Panc1 (cell line): ENCODE measurements around the gene ATP2A3. TPM values are rescaled to one million over a fixed set of nuclear protein-coding genes. Genes with fewer than 3 reads are reported as not detected.

Experiments used
- ATAC-seq: fragments of 200-7000 bp; cut with Tn5 transposase; 2 replicates; pipeline ENCODE4 v1.9.1; 2020; ENCODE audit warnings: mild to moderate bottlenecking, moderate library complexity
- BruUV-seq: library from RNA; stranded (reverse); fragments of 400-500 nt; replicated peaks from 2 replicates; lab custom pipeline; 2021; lab: Mats Ljungman, UMichigan
- CTCF ChIA-PET: fragments of 300-600 bp; sonication (Branson Sonifier 250); formaldehyde crosslinking; loops from one replicate; lab custom pipeline; 2022; ENCODE audit warnings: antibody characterized with exemption; lab: Charles Lee
- POLR2A ChIA-PET: fragments of 300-600 bp; sonication (Branson Sonifier 250); formaldehyde crosslinking; loops from one replicate; lab custom pipeline; 2022; ENCODE audit warnings: antibody characterized with exemption; lab: Charles Lee
- DNase-seq: peaks from one replicate; pipeline ENCODE4 v3.0.0-alpha.2; 2010; ENCODE audit warnings: low read depth, low spot score
- H3K27ac ChIP-seq: 2 replicates; pipeline ENCODE4 v1.5.1; 2011; ENCODE audit warnings: mild to moderate bottlenecking, low read length, inconsistent platforms
- H3K27me3 ChIP-seq: fragments of 200-500 bp; sonication (Bioruptor generic); 2 replicates; pipeline ENCODE4 v1.6.0; 2014; ENCODE audit warnings: low read length, inconsistent platforms; ENCODE audit not compliant: control insufficient read depth, insufficient read depth
- H3K36me3 ChIP-seq: fragments of 200-500 bp; sonication (Bioruptor generic); 2 replicates; pipeline ENCODE4 v1.5.1; 2014; ENCODE audit warnings: inconsistent platforms, mild to moderate bottlenecking, low read length, moderate library complexity; ENCODE audit not compliant: control insufficient read depth, insufficient read depth
- H3K4me1 ChIP-seq: 2 replicates; pipeline ENCODE4 v1.5.1; 2011; ENCODE audit warnings: inconsistent platforms, mild to moderate bottlenecking, low read length, moderate library complexity; ENCODE audit not compliant: control insufficient read depth, insufficient read depth
- H3K4me3 ChIP-seq, 2 experiments: 2 replicates each; pipeline ENCODE4 v1.5.1; 2011 to 2012; ENCODE audit warnings: low read depth in 2 of 2, low read length in 2 of 2, mild to moderate bottlenecking in 2 of 2, inconsistent platforms in 1 of 2, moderate library complexity in 1 of 2
- H3K9me3 ChIP-seq: fragments of 200-500 bp; sonication (Bioruptor generic); 2 replicates; pipeline ENCODE4 v1.5.1; 2014; ENCODE audit warnings: low read depth, mild to moderate bottlenecking, inconsistent platforms, low read length, moderate library complexity; ENCODE audit not compliant: control insufficient read depth, insufficient read depth
- POLR2AphosphoS5 ChIP-seq: IDR thresholded peaks from 2 replicates; pipeline ENCODE4 v1.6.1; 2012; ENCODE audit warnings: mild to moderate bottlenecking, low read depth, low read length, moderate library complexity
- SIN3A ChIP-seq: IDR thresholded peaks from 2 replicates; pipeline ENCODE4 v1.6.1; 2012; ENCODE audit warnings: low read depth, mild to moderate bottlenecking, low read length, moderate library complexity, borderline replicate concordance; ENCODE audit not compliant: insufficient read depth
- TCF7L2 ChIP-seq: IDR thresholded peaks from 2 replicates; pipeline ENCODE4 v1.6.1; 2011; ENCODE audit warnings: mild to moderate bottlenecking, low read depth, low read length, inconsistent platforms
- in situ Hi-C: cut with HindIII; loops from 2 replicates; pipeline ENCODE4 v1.10.0; 2016; ENCODE audit warnings: low sequenced_read_pairs, low pct_unique_long_range_greater_than_20kb
- intact Hi-C: fragments of 100-400 bp; cut with micrococcal nuclease; formaldehyde crosslinking; loops from one replicate; pipeline ENCODE4 v1.10.0; 2022; ENCODE audit not compliant: unreplicated experiment
- total RNA-seq: library from RNA; stranded (reverse); gene quantifications from one replicate; pipeline ENCODE4 v1.2.1, GENCODE V29; 2021; ENCODE audit not compliant: unreplicated experiment
- TF ChIP-seq, protein P1 (sequence below): fragments of 450-650 bp; IDR thresholded peaks from 2 replicates; pipeline ENCODE4 v1.5.1; 2017; ENCODE audit warnings: mild to moderate bottlenecking
- TF ChIP-seq, protein P2 (sequence below), 2 experiments: IDR thresholded peaks; 2 replicates each; pipeline ENCODE4 v1.6.1; 2011 to 2012; ENCODE audit warnings: low read depth in 2 of 2, control low read depth in 1 of 2, low read length in 1 of 2, mild to moderate bottlenecking in 1 of 2, moderate library complexity in 1 of 2; ENCODE audit not compliant: insufficient read depth in 1 of 2

The ATP2A3 gene
- total RNA-seq, 1 experiment from 2014 or later = 29.7 TPM

DNA sequence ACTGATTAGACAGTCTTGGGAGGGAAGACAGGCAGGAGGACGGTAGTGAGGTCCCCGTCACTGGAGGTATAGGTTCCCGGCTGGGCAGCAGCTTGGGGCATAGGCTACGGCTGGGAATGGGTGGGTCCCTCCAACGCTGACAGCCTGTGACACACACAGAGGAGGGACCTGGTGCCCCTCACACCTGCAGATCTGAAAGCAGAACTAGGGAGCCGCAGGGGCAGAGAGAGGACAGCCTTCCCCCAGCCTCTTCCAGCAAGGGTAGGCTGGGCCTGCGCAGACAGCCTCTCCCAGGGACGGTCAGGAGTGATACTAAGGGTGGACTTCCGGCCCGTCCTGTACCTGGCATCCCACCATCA lies 49.9 kb downstream of the ATP2A3 start:
- ChIA-PET CTCF (interaction anchor here (0.5 to 0.6 kb wide), 2 partner anchors 10 to 20 kb away, joined by 5 to 6 read pairs; no protein-coding TSS in a partner anchor), POLR2A (no interaction called here)
- in situ Hi-C loops = no loop called here
- no TSS peak for BruUV-seq
- DNase-seq = no peak
- TF ChIP-seq SIN3A (no peak), TCF7L2 (no peak), POLR2AphosphoS5 (no peak)
- TF ChIP-seq, protein P1, sequence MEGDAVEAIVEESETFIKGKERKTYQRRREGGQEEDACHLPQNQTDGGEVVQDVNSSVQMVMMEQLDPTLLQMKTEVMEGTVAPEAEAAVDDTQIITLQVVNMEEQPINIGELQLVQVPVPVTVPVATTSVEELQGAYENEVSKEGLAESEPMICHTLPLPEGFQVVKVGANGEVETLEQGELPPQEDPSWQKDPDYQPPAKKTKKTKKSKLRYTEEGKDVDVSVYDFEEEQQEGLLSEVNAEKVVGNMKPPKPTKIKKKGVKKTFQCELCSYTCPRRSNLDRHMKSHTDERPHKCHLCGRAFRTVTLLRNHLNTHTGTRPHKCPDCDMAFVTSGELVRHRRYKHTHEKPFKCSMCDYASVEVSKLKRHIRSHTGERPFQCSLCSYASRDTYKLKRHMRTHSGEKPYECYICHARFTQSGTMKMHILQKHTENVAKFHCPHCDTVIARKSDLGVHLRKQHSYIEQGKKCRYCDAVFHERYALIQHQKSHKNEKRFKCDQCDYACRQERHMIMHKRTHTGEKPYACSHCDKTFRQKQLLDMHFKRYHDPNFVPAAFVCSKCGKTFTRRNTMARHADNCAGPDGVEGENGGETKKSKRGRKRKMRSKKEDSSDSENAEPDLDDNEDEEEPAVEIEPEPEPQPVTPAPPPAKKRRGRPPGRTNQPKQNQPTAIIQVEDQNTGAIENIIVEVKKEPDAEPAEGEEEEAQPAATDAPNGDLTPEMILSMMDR = no peak
- TF ChIP-seq, protein P2, sequence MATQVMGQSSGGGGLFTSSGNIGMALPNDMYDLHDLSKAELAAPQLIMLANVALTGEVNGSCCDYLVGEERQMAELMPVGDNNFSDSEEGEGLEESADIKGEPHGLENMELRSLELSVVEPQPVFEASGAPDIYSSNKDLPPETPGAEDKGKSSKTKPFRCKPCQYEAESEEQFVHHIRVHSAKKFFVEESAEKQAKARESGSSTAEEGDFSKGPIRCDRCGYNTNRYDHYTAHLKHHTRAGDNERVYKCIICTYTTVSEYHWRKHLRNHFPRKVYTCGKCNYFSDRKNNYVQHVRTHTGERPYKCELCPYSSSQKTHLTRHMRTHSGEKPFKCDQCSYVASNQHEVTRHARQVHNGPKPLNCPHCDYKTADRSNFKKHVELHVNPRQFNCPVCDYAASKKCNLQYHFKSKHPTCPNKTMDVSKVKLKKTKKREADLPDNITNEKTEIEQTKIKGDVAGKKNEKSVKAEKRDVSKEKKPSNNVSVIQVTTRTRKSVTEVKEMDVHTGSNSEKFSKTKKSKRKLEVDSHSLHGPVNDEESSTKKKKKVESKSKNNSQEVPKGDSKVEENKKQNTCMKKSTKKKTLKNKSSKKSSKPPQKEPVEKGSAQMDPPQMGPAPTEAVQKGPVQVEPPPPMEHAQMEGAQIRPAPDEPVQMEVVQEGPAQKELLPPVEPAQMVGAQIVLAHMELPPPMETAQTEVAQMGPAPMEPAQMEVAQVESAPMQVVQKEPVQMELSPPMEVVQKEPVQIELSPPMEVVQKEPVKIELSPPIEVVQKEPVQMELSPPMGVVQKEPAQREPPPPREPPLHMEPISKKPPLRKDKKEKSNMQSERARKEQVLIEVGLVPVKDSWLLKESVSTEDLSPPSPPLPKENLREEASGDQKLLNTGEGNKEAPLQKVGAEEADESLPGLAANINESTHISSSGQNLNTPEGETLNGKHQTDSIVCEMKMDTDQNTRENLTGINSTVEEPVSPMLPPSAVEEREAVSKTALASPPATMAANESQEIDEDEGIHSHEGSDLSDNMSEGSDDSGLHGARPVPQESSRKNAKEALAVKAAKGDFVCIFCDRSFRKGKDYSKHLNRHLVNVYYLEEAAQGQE (IDR thresholded peaks at IDR 0.05; ENCODE audit: insufficient read depth in 1 of 2, low read depth in 2 of 2, low read length in 1 of 2) = no peak
- Histone ChIP-seq H3K27ac (no peak overlapping the region), H3K4me3 (no peak overlapping the region), H3K4me1 (no peaks in the 10 kb centered on the region; the same call in 1 of the 2 replicates), H3K27me3 (no peaks in the 10 kb centered on the region), H3K36me3 (no peaks in the 10 kb centered on the region), H3K9me3 (no peaks in the 10 kb centered on the region)
- intact Hi-C loops = no loop called here
- ATAC-seq = no peak

DNA sequence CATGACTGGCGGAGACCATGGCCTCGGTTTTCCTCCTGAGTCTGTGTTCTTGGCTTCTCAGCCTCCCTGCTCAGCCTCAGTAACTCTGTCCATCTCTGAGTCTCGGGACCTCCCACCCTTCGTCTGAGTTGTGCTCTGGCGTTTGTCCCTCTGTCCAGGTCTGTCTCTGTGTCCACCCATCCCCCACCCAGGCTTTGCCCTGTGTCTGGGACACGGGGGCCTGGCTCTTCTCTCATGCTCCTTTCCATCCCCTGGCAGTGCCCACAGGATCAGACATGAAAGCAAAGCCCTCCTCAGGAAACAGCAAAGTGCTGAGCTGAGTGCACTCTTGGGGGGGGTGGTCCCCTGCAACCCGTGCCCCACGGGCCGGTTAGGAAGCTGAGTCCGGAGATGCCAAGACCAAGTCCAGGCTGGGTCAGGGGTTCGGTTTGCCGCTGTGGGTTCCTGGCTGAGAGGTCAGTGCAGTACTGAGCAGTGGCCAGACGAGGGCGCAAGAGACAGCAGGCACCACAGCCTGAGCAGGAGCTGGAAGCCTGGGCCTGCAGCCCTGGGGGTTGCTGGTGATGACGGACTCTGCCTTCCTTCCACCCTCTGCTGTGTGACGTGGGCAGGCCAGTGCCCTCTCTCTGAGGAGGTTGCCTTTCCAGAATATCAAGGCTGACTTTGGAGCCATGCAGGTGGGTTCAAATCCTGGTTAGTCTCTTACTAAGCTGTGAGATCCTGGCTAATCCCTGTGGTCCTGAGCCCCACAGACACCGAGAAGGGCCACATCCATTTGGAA lies 50.5 kb downstream of the ATP2A3 start:
- intact Hi-C loops = no loop called here
- peak; percentile 89 for ATAC-seq

More for the DNA sequence above, 50.5 kb downstream of the ATP2A3 start:
- ChIA-PET CTCF (interaction anchor here (0.5 to 0.6 kb wide), 4 partner anchors 9 to 230 kb away, joined by 3 to 6 read pairs (median 5); no protein-coding TSS in a partner anchor), POLR2A (no interaction called here)
- Histone ChIP-seq H3K4me1 (no peaks in the 10 kb centered on the region; the same call in 1 of the 2 replicates), H3K9me3 (no peaks in the 10 kb centered on the region), H3K4me3 (no peak overlapping the region), H3K27ac (no peak overlapping the region), H3K27me3 (no peaks in the 10 kb centered on the region), H3K36me3 (no peaks in the 10 kb centered on the region)
- DNase-seq = no peak
- in situ Hi-C loops = no loop called here
- no peak for TF ChIP-seq POLR2AphosphoS5
- TF ChIP-seq, protein P2 (IDR thresholded peaks at IDR 0.05; ENCODE audit: insufficient read depth in 1 of 2, low read depth in 2 of 2, low read length in 1 of 2) = 0 out of 4 replicates have a peak, but pooled peaks of 1 of the 2 experiments have one; percentile 29
- TF ChIP-seq, protein P1 = peak; percentile 97
- no TSS peak for BruUV-seq
